Suprapubic skin (tissue), 3 donors: ENCODE measurements around the gene PRRC1.

Experiments
- POLR2A ChIP-seq, 2 donors: fragments of 450-650 bp; IDR thresholded peaks; one replicate each; pipeline ENCODE4 v1.6.1; 2017; ENCODE audit warnings: antibody characterized with exemption in 2 of 2, mild to moderate bottlenecking in 2 of 2, moderate library complexity in 2 of 2
- TF ChIP-seq, protein P1 (sequence below), 2 donors: fragments of 200-600 bp in 1 of 2; fragments of 450-650 bp in 1 of 2; sonication (generic) in 1 of 2; IDR thresholded peaks; one replicate each; pipeline ENCODE4 v1.5.1; 2016 to 2019; ENCODE audit warnings: antibody characterized with exemption in 2 of 2, mild to moderate bottlenecking in 1 of 2, moderate library complexity in 1 of 2

DNA sequence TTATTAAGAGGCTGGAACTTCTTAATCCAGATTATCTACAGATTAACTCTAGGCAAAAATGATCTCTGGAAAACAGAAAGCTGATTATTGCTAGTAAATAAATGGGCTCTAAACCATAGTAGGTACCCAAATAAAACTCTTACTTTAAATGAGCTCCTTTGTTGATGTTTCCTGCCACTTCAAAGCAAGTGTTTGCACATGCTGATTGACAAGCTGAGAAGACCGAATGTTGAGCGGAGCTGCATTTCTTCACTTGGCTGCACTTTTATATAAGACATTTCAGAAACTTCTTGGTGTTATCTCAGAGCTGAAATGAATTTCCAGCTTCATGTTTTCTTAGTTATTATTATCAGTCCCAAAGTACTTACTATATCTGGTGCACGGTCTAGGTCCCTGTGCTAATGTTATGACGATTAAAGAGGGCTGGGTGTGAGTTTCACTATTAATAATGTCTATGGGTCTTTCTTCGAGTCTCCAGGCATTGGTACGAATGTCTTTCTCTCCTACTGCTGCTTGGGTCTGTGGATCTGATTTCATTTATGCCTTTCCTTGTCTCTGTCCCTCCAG lies 72.8 kb downstream of the PRRC1 start:
- TF ChIP-seq, protein P1, sequence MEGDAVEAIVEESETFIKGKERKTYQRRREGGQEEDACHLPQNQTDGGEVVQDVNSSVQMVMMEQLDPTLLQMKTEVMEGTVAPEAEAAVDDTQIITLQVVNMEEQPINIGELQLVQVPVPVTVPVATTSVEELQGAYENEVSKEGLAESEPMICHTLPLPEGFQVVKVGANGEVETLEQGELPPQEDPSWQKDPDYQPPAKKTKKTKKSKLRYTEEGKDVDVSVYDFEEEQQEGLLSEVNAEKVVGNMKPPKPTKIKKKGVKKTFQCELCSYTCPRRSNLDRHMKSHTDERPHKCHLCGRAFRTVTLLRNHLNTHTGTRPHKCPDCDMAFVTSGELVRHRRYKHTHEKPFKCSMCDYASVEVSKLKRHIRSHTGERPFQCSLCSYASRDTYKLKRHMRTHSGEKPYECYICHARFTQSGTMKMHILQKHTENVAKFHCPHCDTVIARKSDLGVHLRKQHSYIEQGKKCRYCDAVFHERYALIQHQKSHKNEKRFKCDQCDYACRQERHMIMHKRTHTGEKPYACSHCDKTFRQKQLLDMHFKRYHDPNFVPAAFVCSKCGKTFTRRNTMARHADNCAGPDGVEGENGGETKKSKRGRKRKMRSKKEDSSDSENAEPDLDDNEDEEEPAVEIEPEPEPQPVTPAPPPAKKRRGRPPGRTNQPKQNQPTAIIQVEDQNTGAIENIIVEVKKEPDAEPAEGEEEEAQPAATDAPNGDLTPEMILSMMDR (IDR thresholded peaks at IDR 0.05) = no peak
- no peak for TF ChIP-seq POLR2A (IDR thresholded peaks at IDR 0.05)
